Neural progenitor cell (in vitro differentiated cells): ENCODE data around the gene DDC. TPM values are rescaled to one million over a fixed set of nuclear protein-coding genes. Genes with fewer than 3 reads are reported as not detected.

Experiments
- DNase-seq: peaks from one replicate; pipeline ENCODE4 v3.0.0-alpha.2; 2016; ENCODE audit warnings: low spot score
- H2AFZ ChIP-seq: fragments of 200-600 bp; sonication (generic); replicated peaks from 2 replicates; pipeline ENCODE4 v1.6.1; 2016; ENCODE audit warnings: antibody characterized with exemption
- H3F3A ChIP-seq: fragments of 200-600 bp; sonication (generic); 2 replicates; pipeline ENCODE4 v1.6.1; 2016; ENCODE audit warnings: antibody characterized with exemption, low read depth
- H3K27ac ChIP-seq: fragments of 200-600 bp; sonication (generic); 2 replicates; pipeline ENCODE4 v1.5.1; 2016; ENCODE audit warnings: mild to moderate bottlenecking
- H3K27me3 ChIP-seq: fragments of 200-600 bp; sonication (generic); 2 replicates; pipeline ENCODE4 v1.6.1; 2016; ENCODE audit warnings: mild to moderate bottlenecking, moderate library complexity
- H3K36me3 ChIP-seq: fragments of 200-600 bp; sonication (generic); 2 replicates; pipeline ENCODE4 v1.5.1; 2016
- H3K4me1 ChIP-seq: fragments of 200-600 bp; sonication (generic); 2 replicates; pipeline ENCODE4 v1.6.1; 2016; ENCODE audit warnings: mixed run types
- H3K4me2 ChIP-seq: fragments of 200-600 bp; sonication (generic); 2 replicates; pipeline ENCODE4 v1.6.1; 2016
- H3K4me3 ChIP-seq: fragments of 200-600 bp; sonication (generic); 2 replicates; pipeline ENCODE4 v1.5.1; 2016
- H3K79me2 ChIP-seq: fragments of 200-600 bp; sonication (generic); 2 replicates; pipeline ENCODE4 v1.6.1; 2016; ENCODE audit warnings: low read depth
- H3K9ac ChIP-seq: fragments of 200-600 bp; sonication (generic); 2 replicates; pipeline ENCODE4 v1.6.1; 2016
- H3K9me3 ChIP-seq: fragments of 200-600 bp; sonication (generic); 2 replicates; pipeline ENCODE4 v1.5.1; 2016; ENCODE audit warnings: low read depth
- H4K20me1 ChIP-seq: fragments of 200-600 bp; sonication (generic); 2 replicates; pipeline ENCODE4 v1.6.1; 2016; ENCODE audit warnings: low read depth
- H3K27ac Mint-ChIP-seq: 3 replicates; pipeline ENCODE4 v1.8.0; 2021; ENCODE audit warnings: mixed read lengths
- H3K27me3 Mint-ChIP-seq: 2 replicates; pipeline ENCODE4 v1.8.0; 2022; ENCODE audit warnings: low read depth, mild to moderate bottlenecking, inconsistent platforms, moderate library complexity, mixed read lengths; ENCODE audit not compliant: insufficient read depth
- H3K36me3 Mint-ChIP-seq: 3 replicates; pipeline ENCODE4 v1.8.0; 2021; ENCODE audit warnings: mixed read lengths
- H3K4me1 Mint-ChIP-seq: 3 replicates; pipeline ENCODE4 v1.8.0; 2021; ENCODE audit warnings: mixed read lengths
- H3K4me3 Mint-ChIP-seq: 3 replicates; pipeline ENCODE4 v1.8.0; 2021; ENCODE audit warnings: mild to moderate bottlenecking, moderate library complexity, mixed read lengths
- H3K9me3 Mint-ChIP-seq: 3 replicates; pipeline ENCODE4 v1.8.0; 2020; ENCODE audit warnings: mixed read lengths
- EZH2 ChIP-seq: fragments of 200-600 bp; sonication (generic); IDR thresholded peaks from 2 replicates; pipeline ENCODE4 v1.6.1; 2017; ENCODE audit warnings: antibody characterized with exemption, mild to moderate bottlenecking, moderate library complexity
- EZH2phosphoT487 ChIP-seq: fragments of 200-600 bp; sonication (generic); IDR thresholded peaks from 2 replicates; pipeline ENCODE4 v1.6.1; 2017; ENCODE audit warnings: antibody characterized with exemption
- total RNA-seq: library from RNA; depleted of rRNA; stranded (reverse); fragments of >200 nt; gene quantifications from 2 replicates; pipeline ENCODE4 v1.2.3, GENCODE V29; 2015; ENCODE audit warnings: low replicate concordance
- TF ChIP-seq, protein P1 (sequence below): fragments of 200-600 bp; sonication (generic); IDR thresholded peaks from 2 replicates; pipeline ENCODE4 v1.5.1; 2017; ENCODE audit warnings: antibody characterized with exemption, mild to moderate bottlenecking

The DDC gene
- total RNA-seq, 1 donor from 2014 or later = not detected

DNA sequence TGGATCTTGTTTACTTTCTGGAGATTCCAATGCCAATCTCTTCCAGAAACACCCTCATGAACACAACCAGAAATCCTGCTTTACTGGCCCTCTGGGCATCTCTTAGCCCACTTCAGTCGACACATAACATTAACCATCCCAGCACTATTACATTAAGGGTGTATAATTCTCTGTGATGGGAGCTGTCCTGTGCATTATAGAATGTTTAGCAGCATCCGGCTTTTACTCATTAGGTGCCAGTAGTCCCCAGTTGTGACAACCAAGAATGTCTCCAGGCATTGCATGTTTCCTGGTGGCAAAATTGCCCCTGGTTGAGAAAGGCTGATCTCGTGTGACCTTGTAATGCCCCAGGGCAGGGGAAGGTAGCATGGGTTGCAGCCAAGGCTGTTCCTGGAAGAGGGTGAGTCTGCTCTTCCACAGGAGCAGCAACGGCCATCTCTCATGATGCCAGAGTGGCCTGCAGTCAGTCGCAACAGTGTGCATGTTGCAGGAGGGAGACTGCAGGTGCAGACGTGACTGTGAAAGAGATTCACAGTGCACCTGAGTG is 2.6 kb upstream of the DDC start:
- no peak overlapping the region for H3K27ac ChIP-seq
- Mint-ChIP-seq H3K27ac (no peak overlapping the region), H3K27me3 (peaks cover 5% of the 10 kb centered on the region), H3K9me3 (peaks cover 19% of the 10 kb centered on the region), H3K4me3 (no peak overlapping the region), H3K4me1 (no peaks in the 10 kb centered on the region), H3K36me3 (no peaks in the 10 kb centered on the region)
- TF ChIP-seq, protein P1, sequence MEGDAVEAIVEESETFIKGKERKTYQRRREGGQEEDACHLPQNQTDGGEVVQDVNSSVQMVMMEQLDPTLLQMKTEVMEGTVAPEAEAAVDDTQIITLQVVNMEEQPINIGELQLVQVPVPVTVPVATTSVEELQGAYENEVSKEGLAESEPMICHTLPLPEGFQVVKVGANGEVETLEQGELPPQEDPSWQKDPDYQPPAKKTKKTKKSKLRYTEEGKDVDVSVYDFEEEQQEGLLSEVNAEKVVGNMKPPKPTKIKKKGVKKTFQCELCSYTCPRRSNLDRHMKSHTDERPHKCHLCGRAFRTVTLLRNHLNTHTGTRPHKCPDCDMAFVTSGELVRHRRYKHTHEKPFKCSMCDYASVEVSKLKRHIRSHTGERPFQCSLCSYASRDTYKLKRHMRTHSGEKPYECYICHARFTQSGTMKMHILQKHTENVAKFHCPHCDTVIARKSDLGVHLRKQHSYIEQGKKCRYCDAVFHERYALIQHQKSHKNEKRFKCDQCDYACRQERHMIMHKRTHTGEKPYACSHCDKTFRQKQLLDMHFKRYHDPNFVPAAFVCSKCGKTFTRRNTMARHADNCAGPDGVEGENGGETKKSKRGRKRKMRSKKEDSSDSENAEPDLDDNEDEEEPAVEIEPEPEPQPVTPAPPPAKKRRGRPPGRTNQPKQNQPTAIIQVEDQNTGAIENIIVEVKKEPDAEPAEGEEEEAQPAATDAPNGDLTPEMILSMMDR = no peak
- TF ChIP-seq EZH2 (no peak), EZH2phosphoT487 (no peak)
- H3F3A ChIP-seq = no peaks in the 10 kb centered on the region
- no peaks in the 10 kb centered on the region for H3K9me3 ChIP-seq
- H3K27me3 ChIP-seq = no peaks in the 10 kb centered on the region
- H3K4me2 ChIP-seq = no peak overlapping the region
- DNase-seq = no peak
- no peak overlapping the region for H3K9ac ChIP-seq
- no peak overlapping the region for H2AFZ ChIP-seq
- no peaks in the 10 kb centered on the region for H3K36me3 ChIP-seq
- no peaks in the 10 kb centered on the region for H3K4me1 ChIP-seq
- H3K79me2 ChIP-seq = no peaks in the 10 kb centered on the region
- no peak overlapping the region for H3K4me3 ChIP-seq
- no peaks in the 10 kb centered on the region for H4K20me1 ChIP-seq

DNA sequence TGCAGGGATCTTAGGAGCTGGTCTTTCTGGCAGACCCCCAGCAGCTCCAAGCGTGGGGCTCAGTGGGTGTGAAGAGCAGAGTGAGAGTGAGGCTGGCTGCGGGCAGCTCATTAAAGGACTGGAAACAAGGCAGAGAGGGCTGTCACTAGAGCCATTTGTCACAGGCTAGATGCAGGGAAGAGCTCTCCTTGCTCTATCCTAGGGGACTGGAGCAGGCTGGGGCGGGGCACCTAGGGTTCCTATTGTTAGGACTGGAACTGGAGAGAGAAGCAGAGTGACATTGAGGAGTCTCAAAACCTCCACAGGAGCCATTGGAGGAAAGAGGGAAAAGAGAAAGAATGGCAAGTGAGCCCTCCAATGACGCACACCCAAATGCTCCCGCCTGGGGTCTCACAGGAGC is 772 bp upstream of the DDC start:
- H3K27me3 ChIP-seq = no peaks in the 10 kb centered on the region
- no peak for DNase-seq
- H4K20me1 ChIP-seq = no peaks in the 10 kb centered on the region
- no peaks in the 10 kb centered on the region for H3K79me2 ChIP-seq
- H3K4me1 ChIP-seq = peaks cover 2% of the 10 kb centered on the region
- no peak overlapping the region for H3K4me3 Mint-ChIP-seq
- H3K36me3 ChIP-seq = no peaks in the 10 kb centered on the region
- no peaks in the 10 kb centered on the region for H3F3A ChIP-seq
- H3K4me2 ChIP-seq = no peak overlapping the region
- H2AFZ ChIP-seq = no peak overlapping the region
- H3K27me3 Mint-ChIP-seq = peaks cover 5% of the 10 kb centered on the region
- H3K36me3 Mint-ChIP-seq = no peaks in the 10 kb centered on the region
- H3K9me3 ChIP-seq = no peaks in the 10 kb centered on the region
- H3K27ac ChIP-seq = no peak overlapping the region
- H3K4me3 ChIP-seq = no peak overlapping the region
- TF ChIP-seq EZH2 = no peak
- TF ChIP-seq, protein P1 = no peak
- no peak for TF ChIP-seq EZH2phosphoT487
- no peak overlapping the region for H3K9ac ChIP-seq
- H3K4me1 Mint-ChIP-seq = peaks cover 7% of the 10 kb centered on the region
- peaks cover 15% of the 10 kb centered on the region for H3K9me3 Mint-ChIP-seq
- no peak overlapping the region for H3K27ac Mint-ChIP-seq

GRCh38 chr7:50565559-50565916 is 333 bp upstream of the DDC start:
- Mint-ChIP-seq H3K27ac (no peak overlapping the region), H3K4me3 (no peak overlapping the region), H3K4me1 (peaks cover 11% of the 10 kb centered on the region), H3K27me3 (peaks cover 5% of the 10 kb centered on the region), H3K9me3 (peaks cover 11% of the 10 kb centered on the region), H3K36me3 (no peaks in the 10 kb centered on the region)
- no peaks in the 10 kb centered on the region for H3K27me3 ChIP-seq
- H3K4me3 ChIP-seq = no peak overlapping the region
- H3K4me2 ChIP-seq = no peak overlapping the region
- no peaks in the 10 kb centered on the region for H3K9me3 ChIP-seq
- no peaks in the 10 kb centered on the region for H3F3A ChIP-seq
- no peaks in the 10 kb centered on the region for H4K20me1 ChIP-seq
- TF ChIP-seq EZH2phosphoT487 (no peak), EZH2 (no peak)
- TF ChIP-seq, protein P1 = no peak
- DNase-seq = no peak
- no peak overlapping the region for H3K27ac ChIP-seq
- H3K4me1 ChIP-seq = peaks cover 2% of the 10 kb centered on the region
- H2AFZ ChIP-seq = no peak overlapping the region
- H3K79me2 ChIP-seq = no peaks in the 10 kb centered on the region
- H3K9ac ChIP-seq = no peak overlapping the region
- no peaks in the 10 kb centered on the region for H3K36me3 ChIP-seq
